ENCODE data around the gene PEMT.

DNA sequence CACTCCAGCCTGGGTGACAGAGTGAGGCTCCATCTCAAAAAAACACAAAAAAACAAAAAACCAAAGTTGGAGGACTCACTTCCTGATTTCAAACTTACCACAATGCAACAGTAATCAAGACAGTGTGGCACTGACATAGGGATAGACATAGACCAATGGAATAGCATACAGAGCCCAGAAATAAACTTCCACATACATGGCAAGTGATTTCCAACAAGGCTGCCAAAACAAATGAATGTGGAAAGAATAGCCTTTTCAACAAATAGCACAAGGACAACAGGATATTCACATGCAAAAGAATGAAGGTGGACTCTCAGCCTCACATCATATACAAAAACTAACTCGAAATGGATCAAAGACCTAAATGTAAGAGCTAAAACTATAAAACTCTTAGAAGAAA is 58.5 kb downstream of the PEMT start:
- no peak for TF ChIP-seq POLR2AphosphoS5 (IDR thresholded peaks at IDR 0.05; ENCODE audit: borderline replicate concordance, low read depth, low read length)
- TF ChIP-seq EZH2 (IDR thresholded peaks at IDR 0.05), result no peak
- no peak for TF ChIP-seq FOXP2 (optimal IDR thresholded peaks at IDR 0.05; ENCODE audit: control extremely low read depth, extremely low read length, insufficient read depth)

Measured in SK-N-MC (cell line).